SHP77 treated with DMSO at 0.1 percent for 48 hours (cell line): ENCODE results near the gene METTL13.
"Not testable (repeated sequence)": the region's sequence is repeated elsewhere in the genome, so short reads cannot be mapped to it uniquely, and the experiment has no call there.

Experiments
- DNase-seq: peaks from one replicate; lab custom pipeline; 2025; lab: John Stamatoyannopoulos, UW

The METTL13 gene

DNA sequence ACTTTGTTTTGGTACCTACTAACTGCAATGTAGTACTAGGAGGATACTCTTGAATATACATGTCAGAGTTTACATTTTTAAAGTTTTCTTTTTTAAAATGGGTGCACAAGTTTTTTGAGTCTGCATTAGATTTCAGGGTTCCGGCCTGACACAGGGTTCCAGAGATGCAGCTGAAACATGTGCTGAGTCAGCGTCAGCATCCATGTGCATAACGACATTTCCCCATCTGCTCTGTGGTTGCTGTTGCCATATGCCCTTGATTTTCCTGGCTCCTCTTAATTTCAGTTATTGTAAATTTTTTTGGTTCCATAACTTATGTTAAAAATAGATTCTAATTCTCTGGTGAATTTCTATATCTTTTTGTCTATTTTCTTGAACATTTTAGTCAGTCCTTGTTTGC is 12.3 kb upstream of the METTL13 start:
- DNase-seq, result no peak

GRCh38 chr1:171769754-171770153 is 11.7 kb upstream of the METTL13 start:
- DNase-seq, result no peak

DNA sequence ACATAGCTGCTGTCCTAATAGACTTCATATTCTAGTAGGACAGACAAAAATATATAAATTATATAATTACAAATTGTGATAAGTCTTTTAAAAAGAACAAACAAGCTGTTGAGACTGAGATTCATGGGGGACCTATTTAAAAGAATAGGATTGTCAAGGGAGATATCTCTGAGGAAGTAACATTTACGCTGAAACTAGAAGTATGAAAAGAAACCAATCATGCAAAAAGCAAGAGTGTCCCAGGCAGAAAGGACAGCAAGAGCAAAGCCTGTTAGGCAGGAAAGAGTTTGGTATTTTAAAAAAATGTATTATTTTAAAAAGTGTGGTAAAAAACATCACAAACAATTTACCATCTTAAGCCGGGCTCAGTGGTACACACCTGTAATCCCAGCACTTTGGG is 9.1 kb upstream of the METTL13 start:
- no peak for DNase-seq

GRCh38 chr1:171780583-171781175 is 781 bp upstream of the METTL13 start:
- DNase-seq, result no peak

DNA sequence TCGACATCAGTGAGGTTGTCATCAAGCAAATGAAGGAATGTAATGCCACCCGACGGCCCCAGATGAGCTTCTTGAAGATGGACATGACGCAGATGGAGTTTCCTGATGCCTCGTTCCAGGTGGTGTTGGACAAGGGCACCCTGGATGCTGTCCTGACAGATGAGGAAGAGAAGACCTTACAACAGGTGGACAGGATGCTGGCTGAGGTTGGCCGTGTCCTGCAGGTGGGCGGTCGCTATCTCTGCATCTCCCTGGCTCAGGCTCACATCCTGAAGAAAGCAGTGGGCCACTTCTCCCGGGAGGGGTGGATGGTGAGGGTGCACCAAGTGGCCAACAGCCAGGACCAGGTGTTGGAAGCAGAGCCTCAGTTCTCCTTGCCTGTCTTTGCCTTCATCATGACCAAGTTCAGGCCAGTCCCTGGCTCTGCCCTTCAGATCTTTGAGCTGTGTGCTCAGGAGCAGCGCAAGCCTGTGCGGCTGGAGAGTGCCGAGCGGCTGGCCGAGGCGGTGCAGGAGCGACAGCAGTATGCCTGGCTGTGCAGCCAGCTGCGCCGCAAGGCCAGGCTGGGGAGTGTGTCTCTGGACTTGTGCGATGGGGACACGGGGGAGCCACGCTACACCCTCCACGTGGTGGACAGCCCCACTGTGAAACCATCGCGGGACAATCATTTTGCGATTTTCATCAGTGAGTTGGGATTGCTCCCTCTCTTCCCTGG is 2.5 kb downstream of the METTL13 start:
- no peak for DNase-seq

GRCh38 chr1:171784784-171785183 is 3.3 kb downstream of the METTL13 start:
- DNase-seq, result no peak

DNA sequence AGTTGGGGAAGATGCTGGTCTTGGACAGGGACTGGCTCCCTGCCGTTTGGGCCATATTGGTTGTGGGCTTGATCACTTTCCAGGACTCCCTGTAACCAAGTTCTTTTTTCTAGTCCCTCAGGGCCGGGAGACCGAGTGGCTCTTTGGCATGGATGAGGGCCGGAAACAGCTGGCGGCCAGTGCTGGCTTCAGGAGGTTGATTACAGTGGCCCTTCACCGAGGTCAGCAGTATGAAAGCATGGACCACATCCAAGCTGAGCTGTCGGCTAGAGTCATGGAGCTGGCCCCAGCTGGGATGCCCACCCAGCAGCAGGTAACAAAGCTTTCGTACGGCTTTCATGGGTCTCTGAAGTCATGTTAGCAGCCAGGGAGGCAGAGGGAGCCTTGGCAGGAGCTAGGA is 4.3 kb downstream of the METTL13 start:
- DNase-seq, result no peak

DNA sequence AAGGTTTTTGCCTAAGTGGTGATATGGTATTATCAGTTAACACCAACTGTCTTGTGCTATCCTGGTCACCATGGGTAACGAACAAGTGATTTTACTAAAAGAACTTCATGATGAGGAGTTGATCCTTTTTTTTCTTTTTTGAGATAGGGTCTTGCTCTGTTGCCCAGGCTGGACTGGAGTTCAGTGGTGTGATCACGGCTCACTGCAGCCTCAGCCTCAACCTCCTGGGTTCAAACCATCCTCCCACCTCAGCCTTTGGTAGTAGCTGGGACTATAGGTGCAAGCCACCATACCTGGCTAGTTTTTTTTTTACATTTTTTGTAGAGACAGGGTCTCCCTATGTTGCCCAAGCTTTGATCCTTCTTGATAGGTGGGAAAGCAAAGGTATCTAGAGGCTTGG is 5.1 kb downstream of the METTL13 start:
- DNase-seq, result no peak

DNA sequence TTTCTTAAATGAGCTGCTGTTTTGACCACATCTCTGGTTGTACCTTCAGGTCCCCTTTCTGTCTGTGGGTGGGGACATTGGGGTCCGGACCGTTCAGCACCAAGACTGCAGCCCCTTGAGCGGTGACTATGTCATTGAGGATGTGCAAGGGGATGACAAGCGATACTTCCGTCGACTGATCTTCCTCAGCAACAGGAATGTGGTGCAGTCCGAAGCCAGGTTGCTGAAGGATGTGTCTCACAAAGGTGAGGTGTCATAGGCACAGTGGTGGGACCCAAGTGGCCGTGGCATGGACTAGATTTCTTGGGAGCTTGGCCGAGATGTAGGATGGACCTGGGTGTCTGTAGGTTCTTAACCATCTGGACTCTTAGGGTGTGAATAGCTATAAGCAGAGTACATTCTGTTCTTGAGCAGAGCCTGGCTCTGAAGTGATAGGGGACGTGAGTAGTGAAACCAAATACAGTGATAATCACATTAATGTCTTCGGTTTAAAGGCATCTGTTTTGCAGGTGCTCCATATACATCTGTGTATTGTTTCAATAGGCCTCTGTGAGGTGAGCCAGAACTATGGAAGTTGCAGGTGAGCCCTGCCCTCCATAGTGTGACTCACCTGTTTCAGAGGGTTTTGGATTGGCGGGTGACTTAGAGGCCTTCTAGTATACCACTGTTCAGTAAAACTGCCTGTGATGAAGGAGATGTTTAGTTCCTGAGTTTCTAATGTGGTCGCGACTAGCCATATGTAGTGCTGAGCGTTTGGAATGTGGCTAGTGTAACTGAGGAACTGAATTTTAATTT is 6.4 kb downstream of the METTL13 start:
- DNase-seq, result no peak

- DNase-seq, result no peak
These were observed 7.2 kb downstream of the METTL13 start for GRCh38 chr1:171788696-171789095.

GRCh38 chr1:171790318-171790717 is 8.9 kb downstream of the METTL13 start:
- no peak for DNase-seq

GRCh38 chr1:171792656-171793369 is 11.4 kb downstream of the METTL13 start:
- DNase-seq, result no peak

- no peak for DNase-seq
These were observed 12.2 kb downstream of the METTL13 start for GRCh38 chr1:171793636-171794035.

DNA sequence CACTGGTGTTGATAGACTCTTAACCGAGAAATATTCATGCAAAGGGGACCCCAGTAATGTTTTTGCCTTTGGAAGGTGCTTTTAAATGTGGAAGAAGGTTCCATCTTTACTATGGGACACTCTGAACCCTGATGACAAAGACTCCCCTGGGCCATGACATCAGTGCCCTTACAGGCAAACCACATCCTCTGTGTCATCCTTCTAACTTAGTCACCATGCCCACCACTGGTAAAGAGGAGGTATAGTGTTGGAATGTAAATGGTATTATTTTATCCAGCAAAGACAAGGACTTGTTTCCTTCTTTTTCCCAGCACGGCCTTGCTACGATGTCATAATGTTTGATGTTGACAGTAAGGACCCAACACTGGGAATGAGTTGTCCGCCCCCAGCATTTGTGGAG is 12.6 kb downstream of the METTL13 start:
- DNase-seq, result no peak

DNA sequence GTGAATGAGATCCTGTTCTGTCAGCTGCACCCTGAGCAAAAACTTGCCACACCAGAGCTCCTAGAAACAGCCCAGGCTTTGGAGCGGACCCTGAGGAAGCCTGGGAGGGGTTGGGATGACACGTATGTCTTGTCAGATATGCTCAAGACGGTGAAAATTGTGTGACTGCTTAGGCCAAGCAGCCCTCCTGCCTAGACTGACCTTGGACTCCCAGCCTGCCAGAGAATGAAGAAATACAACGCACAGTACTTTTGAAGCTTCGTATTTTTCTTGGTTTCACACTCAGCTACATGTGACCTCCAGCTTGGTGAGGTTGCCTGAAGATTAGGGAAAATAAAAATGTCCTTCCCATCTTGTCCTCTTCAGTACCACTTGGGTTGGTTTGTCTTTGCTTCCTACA is 15.1 kb downstream of the METTL13 start:
- DNase-seq, result no peak

- no peak for DNase-seq
These were observed 16.9 kb downstream of the METTL13 start for GRCh38 chr1:171798311-171798710.

GRCh38 chr1:171798765-171799164 is 17.3 kb downstream of the METTL13 start:
- DNase-seq, result no peak

GRCh38 chr1:171799166-171799565 is 17.7 kb downstream of the METTL13 start:
- DNase-seq, result no peak

DNA sequence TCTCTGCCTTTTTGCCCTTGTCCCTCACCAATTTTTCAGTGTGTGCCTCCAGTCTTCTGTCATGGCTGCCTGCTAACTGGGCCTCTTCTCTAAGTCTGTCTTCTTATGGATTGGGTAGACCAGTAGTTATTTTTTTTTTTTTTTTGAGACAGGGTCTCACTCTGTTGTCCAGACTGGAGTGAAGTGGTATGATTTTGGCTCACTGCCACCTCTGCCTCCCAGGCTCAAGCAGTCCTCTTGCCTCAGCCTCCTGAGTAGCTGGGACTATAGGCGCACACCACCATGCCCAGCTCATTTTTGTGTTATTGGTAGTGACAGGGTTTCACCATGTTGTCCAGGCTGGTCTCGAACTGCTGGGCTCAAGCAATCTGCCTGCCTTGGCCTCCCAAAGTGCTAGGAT is 18.2 kb downstream of the METTL13 start:
- DNase-seq, result not testable (repeated sequence)

DNA sequence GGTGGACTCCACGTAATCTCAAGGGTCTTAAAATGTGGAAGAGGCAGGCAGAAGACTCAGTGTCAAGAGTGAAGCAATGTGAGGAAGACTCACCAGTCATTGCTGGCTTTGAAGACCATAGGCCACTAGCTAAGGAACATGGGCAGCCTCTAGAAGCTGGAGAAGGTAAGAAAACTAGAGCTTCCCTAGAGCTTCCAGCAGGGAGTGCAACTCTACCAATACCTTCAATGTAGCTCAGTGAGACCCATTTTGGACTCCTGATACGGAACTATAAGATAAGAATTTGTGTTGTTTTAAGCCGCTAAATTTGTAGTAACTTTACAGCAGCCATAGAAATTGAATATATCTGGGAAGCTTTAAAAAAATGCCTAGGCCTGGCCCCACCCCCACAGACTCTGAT is 18.9 kb downstream of the METTL13 start:
- DNase-seq, result no peak

DNA sequence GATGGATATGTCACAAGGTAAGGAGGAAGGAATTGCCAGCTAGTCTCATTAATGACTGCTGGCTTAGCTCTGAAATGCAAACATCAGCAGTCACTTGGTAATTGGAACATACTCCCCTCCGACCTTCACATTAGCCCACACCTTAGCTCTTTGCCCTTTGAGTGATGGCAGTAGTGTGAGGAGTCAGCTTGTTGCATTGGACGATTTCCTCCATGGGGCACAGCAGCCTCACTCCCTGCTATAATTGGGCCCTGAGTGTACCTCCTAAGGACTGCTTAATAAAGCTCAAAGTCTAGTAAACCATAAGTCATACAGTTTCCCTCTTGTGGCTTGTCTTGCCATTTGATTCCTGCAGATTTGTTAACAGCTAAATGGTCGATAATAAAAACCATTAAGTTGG is 19.4 kb downstream of the METTL13 start:
- no peak for DNase-seq

- DNase-seq, result peak; percentile 41
These were observed 20.0 kb downstream of the METTL13 start for GRCh38 chr1:171801487-171801891.

DNA sequence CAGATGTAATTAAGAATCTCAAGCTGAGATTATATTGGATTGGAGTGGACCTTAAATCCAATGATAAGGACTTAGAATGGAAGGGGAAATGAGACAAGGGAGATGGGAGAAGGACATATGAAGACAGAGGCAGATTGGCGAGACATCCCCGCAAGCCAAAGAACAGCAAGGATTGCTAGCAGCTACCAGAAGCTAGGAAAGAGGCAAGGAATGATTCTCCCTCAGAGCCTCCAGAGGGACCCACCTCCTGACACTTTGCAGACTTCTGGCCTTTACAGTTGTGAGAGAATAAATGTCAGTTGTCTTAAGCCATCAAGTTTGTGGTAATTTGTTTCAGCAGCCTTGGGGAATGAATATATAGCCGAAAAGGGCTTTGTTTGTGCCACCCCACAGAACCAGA is 20.7 kb downstream of the METTL13 start:
- no peak for DNase-seq
